CD14-positive monocyte (primary cell): ENCODE data around the gene CDKL5. TPM values are rescaled to one million over a fixed set of nuclear protein-coding genes. Genes with fewer than 3 reads are reported as not detected.

Experiments used
- DNase-seq, 3 donors: peaks; one replicate each; pipeline ENCODE4 v3.0.0-alpha.2; 2011 to 2022
- H2AFZ ChIP-seq: 2 replicates; pipeline ENCODE4 v1.6.0; 2012; ENCODE audit warnings: mild to moderate bottlenecking, low read depth, low read length, inconsistent platforms; ENCODE audit not compliant: insufficient read depth, poor library complexity, severe bottlenecking
- H3K27ac ChIP-seq, 2 donors: 1 replicate in 1 of 2; 2 replicates in 1 of 2; pipeline ENCODE4 v1.5.1; 2012 to 2013; ENCODE audit warnings: low read length in 2 of 2, control low read depth in 1 of 2, inconsistent platforms in 1 of 2, low read depth in 1 of 2, mild to moderate bottlenecking in 1 of 2
- H3K27me3 ChIP-seq, 2 donors: one replicate each; pipeline versions ENCODE4 v1.6.0 to v1.6.1; 2011 to 2013; ENCODE audit warnings: low read length in 2 of 2; ENCODE audit not compliant: control insufficient read depth in 2 of 2, insufficient read depth in 2 of 2
- H3K36me3 ChIP-seq, 2 donors: replicated peaks in 1 of 2; 1 replicate in 1 of 2; 2 replicates in 1 of 2; pipeline versions ENCODE4 v1.5.1 to v1.6.1; 2012 to 2013; ENCODE audit warnings: low read length in 2 of 2, control low read depth in 1 of 2, inconsistent platforms in 1 of 2, mild to moderate bottlenecking in 1 of 2; ENCODE audit not compliant: insufficient read depth in 2 of 2, control insufficient read depth in 1 of 2
- H3K4me1 ChIP-seq, 2 donors: 1 replicate in 1 of 2; 2 replicates in 1 of 2; pipeline versions ENCODE4 v1.5.1 to v1.6.1; 2012 to 2013; ENCODE audit warnings: low read length in 2 of 2, control low read depth in 1 of 2, inconsistent platforms in 1 of 2, mild to moderate bottlenecking in 1 of 2, moderate library complexity in 1 of 2; ENCODE audit not compliant: insufficient read depth in 2 of 2, control insufficient read depth in 1 of 2
- H3K4me2 ChIP-seq: replicated peaks from 2 replicates; pipeline ENCODE3; 2012; ENCODE audit warnings: low read length, moderate library complexity, mild to moderate bottlenecking; ENCODE audit not compliant: poor library complexity, severe bottlenecking; ENCODE audit errors: extremely low read depth
- H3K4me3 ChIP-seq, 3 experiments: fragments of 200-600 bp in 1 of 3; sonication (generic) in 1 of 3; replicated peaks in 1 of 3; 1 replicate in 2 of 3; 2 replicates in 1 of 3; pipeline ENCODE4 v1.5.1; 2011 to 2013; ENCODE audit warnings: low read length in 3 of 3, mild to moderate bottlenecking in 3 of 3, control low read depth in 2 of 3, low read depth in 2 of 3, inconsistent platforms in 1 of 3, moderate library complexity in 1 of 3
- H3K79me2 ChIP-seq: 2 replicates; pipeline ENCODE4 v1.6.0; 2012; ENCODE audit warnings: mild to moderate bottlenecking, control low read depth, inconsistent platforms, low read length, moderate library complexity; ENCODE audit not compliant: insufficient read depth
- H3K9ac ChIP-seq: 2 replicates; pipeline ENCODE4 v1.6.0; 2017; ENCODE audit warnings: low read length, mild to moderate bottlenecking; ENCODE audit not compliant: insufficient read depth, poor library complexity, severe bottlenecking
- H3K9me3 ChIP-seq, 2 donors: replicated peaks in 1 of 2; 1 replicate in 1 of 2; 2 replicates in 1 of 2; pipeline versions ENCODE4 v1.5.1 to v1.6.1; 2012 to 2013; ENCODE audit warnings: low read length in 2 of 2, control low read depth in 1 of 2; ENCODE audit not compliant: control insufficient read depth in 1 of 2, insufficient read depth in 1 of 2
- H4K20me1 ChIP-seq: 2 replicates; pipeline ENCODE4 v1.6.0; 2012; ENCODE audit warnings: mild to moderate bottlenecking, low read length, control low read depth, moderate library complexity; ENCODE audit not compliant: insufficient read depth
- H3K27ac Mint-ChIP-seq, 7 donors: one replicate each; pipeline ENCODE4 v1.8.0; 2020; ENCODE audit warnings: mild to moderate bottlenecking in 7 of 7, mixed read lengths in 7 of 7, moderate library complexity in 6 of 7, inconsistent platforms in 2 of 7
- H3K27me3 Mint-ChIP-seq, 3 donors: one replicate each; pipeline ENCODE4 v1.8.0; 2021 to 2022; ENCODE audit warnings: low read depth in 3 of 3, mild to moderate bottlenecking in 3 of 3, mixed read lengths in 3 of 3, moderate library complexity in 3 of 3, inconsistent platforms in 1 of 3
- H3K36me3 Mint-ChIP-seq, 2 donors: one replicate each; pipeline ENCODE4 v1.8.0; 2020; ENCODE audit warnings: mixed read lengths in 2 of 2, inconsistent platforms in 1 of 2, mild to moderate bottlenecking in 1 of 2
- H3K4me1 Mint-ChIP-seq: one replicate; pipeline ENCODE4 v1.8.0; 2020; ENCODE audit warnings: mild to moderate bottlenecking, mixed read lengths
- H3K4me3 Mint-ChIP-seq, 2 donors: one replicate each; pipeline ENCODE4 v1.8.0; 2020; ENCODE audit warnings: mild to moderate bottlenecking in 2 of 2, mixed read lengths in 2 of 2, moderate library complexity in 1 of 2
- H3K9me3 Mint-ChIP-seq, 7 donors: one replicate each; pipeline ENCODE4 v1.8.0; 2020 to 2022; ENCODE audit warnings: mixed read lengths in 7 of 7, mild to moderate bottlenecking in 6 of 7, moderate library complexity in 6 of 7, inconsistent platforms in 2 of 7
- WGBS: methylation state at CpG from one replicate; pipeline ENCODE4 v1.1.5; 2013; ENCODE audit warnings: missing lambda C conversion rate; ENCODE audit not compliant: insufficient coverage; 5-methylcytosine and 5-hydroxymethylcytosine counted together
- intact Hi-C, 2 donors: fragments of 100-400 bp; cut with micrococcal nuclease; formaldehyde crosslinking; loops; one replicate each; pipeline versions ENCODE4 v1.15.0 to v1.15.1; 2023
- polyA plus RNA-seq, 3 donors: library from polyadenylated mRNA; depleted of rRNA in 1 of 3; unstranded in 2 of 3; stranded (reverse) in 1 of 3; fragments of 300-500 nt in 2 of 3; fragments of >200 nt in 1 of 3; fragmentation: Illumina TruSeq in 2 of 3; gene quantifications; 1 replicate in 2 of 3; 2 replicates in 1 of 3; pipeline ENCODE4 v1.2.3, GENCODE V29; 2012 to 2021
- TF ChIP-seq, protein P1 (sequence below): fragments of 200-600 bp; IDR thresholded peaks from one replicate; pipeline ENCODE4 v1.8.0; 2022; ENCODE audit warnings: antibody characterized with exemption, mild to moderate bottlenecking

Gene CDKL5
- polyA plus RNA-seq, 3 donors, result 0.54 to 3.6 (median 1.4) TPM

DNA sequence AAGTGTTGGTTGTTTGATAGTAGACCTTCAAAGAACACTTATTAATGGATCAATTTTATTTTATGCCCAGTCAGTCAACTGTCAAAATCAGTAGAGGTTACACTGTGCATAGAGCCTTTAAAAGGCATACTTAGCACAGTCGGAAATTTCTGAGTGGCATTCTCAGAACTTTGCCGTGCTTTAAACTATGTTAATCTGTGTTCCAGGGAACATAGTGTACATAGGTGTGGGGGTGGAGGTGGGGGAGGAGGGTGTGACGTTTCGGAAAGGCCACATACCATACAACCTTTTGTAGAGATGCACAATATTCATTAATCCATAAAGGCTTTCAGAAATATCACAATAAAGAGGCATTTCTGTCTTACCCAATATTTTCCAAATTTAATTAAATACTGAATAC, 170.7 kb downstream of the CDKL5 start:
- Histone ChIP-seq H3K9ac (no peak overlapping the region), H4K20me1 (no peaks in the 10 kb centered on the region), H3K4me2 (no peak overlapping the region), H3K27me3 (no peaks in the 10 kb centered on the region), H3K36me3 (peaks cover 8 to 18% of the 10 kb centered on the region in 2 donors), H3K79me2 (no peaks in the 10 kb centered on the region), H3K4me3 (no peak overlapping the region), H3K27ac (no peak overlapping the region), H3K4me1 (no peaks in the 10 kb centered on the region), H3K9me3 (no peaks in the 10 kb centered on the region), H2AFZ (no peak overlapping the region)
- intact Hi-C loops, result no loop called here
- H3K36me3 Mint-ChIP-seq, result peaks cover 16 to 26% of the 10 kb centered on the region in 2 donors
- no peaks in the 10 kb centered on the region for H3K4me1 Mint-ChIP-seq
- no peak overlapping the region for H3K27ac Mint-ChIP-seq
- H3K27me3 Mint-ChIP-seq, result peaks cover 0 to 1% (median 1%) of the 10 kb centered on the region in 3 donors
- TF ChIP-seq, protein P1, sequence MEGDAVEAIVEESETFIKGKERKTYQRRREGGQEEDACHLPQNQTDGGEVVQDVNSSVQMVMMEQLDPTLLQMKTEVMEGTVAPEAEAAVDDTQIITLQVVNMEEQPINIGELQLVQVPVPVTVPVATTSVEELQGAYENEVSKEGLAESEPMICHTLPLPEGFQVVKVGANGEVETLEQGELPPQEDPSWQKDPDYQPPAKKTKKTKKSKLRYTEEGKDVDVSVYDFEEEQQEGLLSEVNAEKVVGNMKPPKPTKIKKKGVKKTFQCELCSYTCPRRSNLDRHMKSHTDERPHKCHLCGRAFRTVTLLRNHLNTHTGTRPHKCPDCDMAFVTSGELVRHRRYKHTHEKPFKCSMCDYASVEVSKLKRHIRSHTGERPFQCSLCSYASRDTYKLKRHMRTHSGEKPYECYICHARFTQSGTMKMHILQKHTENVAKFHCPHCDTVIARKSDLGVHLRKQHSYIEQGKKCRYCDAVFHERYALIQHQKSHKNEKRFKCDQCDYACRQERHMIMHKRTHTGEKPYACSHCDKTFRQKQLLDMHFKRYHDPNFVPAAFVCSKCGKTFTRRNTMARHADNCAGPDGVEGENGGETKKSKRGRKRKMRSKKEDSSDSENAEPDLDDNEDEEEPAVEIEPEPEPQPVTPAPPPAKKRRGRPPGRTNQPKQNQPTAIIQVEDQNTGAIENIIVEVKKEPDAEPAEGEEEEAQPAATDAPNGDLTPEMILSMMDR, result no peak
- DNase-seq, result no peak
- H3K9me3 Mint-ChIP-seq, result no peaks in the 10 kb centered on the region
- WGBS, result no CpG with 5 or more reads among the region's 4 CpGs
- no peak overlapping the region for H3K4me3 Mint-ChIP-seq

DNA sequence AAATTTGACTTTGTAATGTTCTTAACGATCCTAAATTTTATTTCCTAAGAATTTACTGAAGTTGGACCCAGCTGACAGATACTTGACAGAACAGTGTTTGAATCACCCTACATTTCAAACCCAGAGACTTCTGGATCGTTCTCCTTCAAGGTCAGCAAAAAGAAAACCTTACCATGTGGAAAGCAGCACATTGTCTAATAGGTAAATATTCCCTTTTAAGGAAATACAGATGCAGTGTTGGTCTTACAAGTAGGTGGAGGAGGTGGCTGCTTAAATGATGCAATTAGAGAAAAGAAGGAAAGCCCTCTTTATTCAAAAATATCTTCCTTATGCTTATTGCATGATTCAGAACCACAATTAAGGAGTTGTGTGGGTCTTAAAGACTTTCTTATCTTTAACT, 173.0 kb downstream of the CDKL5 start:
- Mint-ChIP-seq H3K9me3 (no peaks in the 10 kb centered on the region), H3K4me3 (no peak overlapping the region), H3K27ac (no peak overlapping the region), H3K27me3 (peaks cover 0 to 3% (median 0%) of the 10 kb centered on the region in 3 donors), H3K4me1 (no peaks in the 10 kb centered on the region), H3K36me3 (peaks cover 14 to 25% of the 10 kb centered on the region in 2 donors)
- Histone ChIP-seq H3K9ac (no peak overlapping the region), H2AFZ (no peak overlapping the region), H3K27me3 (no peaks in the 10 kb centered on the region), H3K27ac (no peak overlapping the region), H4K20me1 (no peaks in the 10 kb centered on the region), H3K4me3 (no peak overlapping the region), H3K9me3 (no peaks in the 10 kb centered on the region), H3K36me3 (peaks cover 8 to 23% of the 10 kb centered on the region in 2 donors), H3K79me2 (no peaks in the 10 kb centered on the region), H3K4me1 (no peaks in the 10 kb centered on the region), H3K4me2 (no peak overlapping the region)
- TF ChIP-seq, protein P1, result no peak
- intact Hi-C loops, result no loop called here
- no CpG with 5 or more reads among the region's 2 CpGs for WGBS
- DNase-seq, result no peak
